Neural cell (in vitro differentiated cells): ENCODE data around the gene TFRC.

Source experiments
- EP300 ChIP-seq: fragments of 450-650 bp; conservative IDR thresholded peaks from 2 replicates; pipeline ENCODE4 v1.6.1; 2014; ENCODE audit warnings: antibody characterized with exemption, mild to moderate bottlenecking, moderate library complexity; ENCODE audit not compliant: poor library complexity, severe bottlenecking
- EZH2 ChIP-seq: fragments of 200-600, 300-800 bp; shearing (Covaris generic), sonication (generic); IDR thresholded peaks from 2 replicates; pipeline ENCODE4 v1.6.1; 2014; ENCODE audit warnings: antibody characterized with exemption, low read length, borderline replicate concordance, mild to moderate bottlenecking; ENCODE audit not compliant: insufficient read depth, poor library complexity, severe bottlenecking
- MXI1 ChIP-seq: fragments of 450-650 bp; conservative IDR thresholded peaks from 2 replicates; pipeline ENCODE4 v1.6.1; 2014; ENCODE audit warnings: antibody characterized with exemption, mild to moderate bottlenecking; ENCODE audit not compliant: poor library complexity, severe bottlenecking
- POLR2AphosphoS5 ChIP-seq: IDR thresholded peaks from 2 replicates; pipeline ENCODE4 v1.6.1; 2012
- RAD21 ChIP-seq: fragments of 450-650 bp; conservative IDR thresholded peaks from 2 replicates; pipeline ENCODE4 v1.6.1; 2014; ENCODE audit warnings: antibody characterized with exemption, mild to moderate bottlenecking, moderate library complexity
- SMC3 ChIP-seq: fragments of 450-650 bp; conservative IDR thresholded peaks from 2 replicates; pipeline ENCODE4 v1.6.1; 2014; ENCODE audit warnings: antibody characterized with exemption, mild to moderate bottlenecking, moderate library complexity; ENCODE audit not compliant: poor library complexity
- TF ChIP-seq, protein P1 (sequence below): fragments of 450-650 bp; IDR thresholded peaks from 2 replicates; pipeline ENCODE4 v1.5.1; 2014; ENCODE audit warnings: antibody characterized with exemption, mild to moderate bottlenecking, moderate library complexity; ENCODE audit not compliant: poor library complexity, severe bottlenecking
- TF ChIP-seq, protein P2 (sequence below): IDR thresholded peaks from 2 replicates; pipeline ENCODE4 v1.6.1; 2012; ENCODE audit warnings: borderline replicate concordance

DNA sequence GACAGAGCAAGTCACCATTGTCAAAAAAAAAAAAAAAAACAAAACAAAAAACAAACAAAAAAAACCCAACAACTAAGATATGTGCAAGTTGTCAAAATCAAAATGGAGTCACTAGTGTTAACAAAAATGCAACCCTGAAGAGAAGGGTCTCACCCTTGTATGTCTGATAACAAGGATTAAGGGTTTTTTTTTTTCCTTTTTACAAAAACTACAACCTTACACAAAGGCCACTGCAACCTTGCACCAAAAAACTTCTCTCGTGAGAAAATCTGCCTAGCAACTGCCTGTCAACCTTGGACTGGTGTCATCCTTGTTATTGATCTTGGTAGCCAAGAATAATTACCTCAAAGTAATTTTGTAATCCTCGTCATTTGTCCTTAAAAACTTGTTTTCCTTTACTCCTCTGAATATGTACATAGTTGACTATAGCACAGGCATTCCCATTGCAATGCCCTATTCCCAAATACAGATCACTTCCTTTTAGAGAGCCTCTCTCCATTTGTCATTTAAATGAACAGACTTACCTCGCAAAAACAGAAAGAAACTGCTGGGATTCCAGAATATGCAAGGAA is 24.0 kb downstream of the TFRC start:
- TF ChIP-seq, protein P1, sequence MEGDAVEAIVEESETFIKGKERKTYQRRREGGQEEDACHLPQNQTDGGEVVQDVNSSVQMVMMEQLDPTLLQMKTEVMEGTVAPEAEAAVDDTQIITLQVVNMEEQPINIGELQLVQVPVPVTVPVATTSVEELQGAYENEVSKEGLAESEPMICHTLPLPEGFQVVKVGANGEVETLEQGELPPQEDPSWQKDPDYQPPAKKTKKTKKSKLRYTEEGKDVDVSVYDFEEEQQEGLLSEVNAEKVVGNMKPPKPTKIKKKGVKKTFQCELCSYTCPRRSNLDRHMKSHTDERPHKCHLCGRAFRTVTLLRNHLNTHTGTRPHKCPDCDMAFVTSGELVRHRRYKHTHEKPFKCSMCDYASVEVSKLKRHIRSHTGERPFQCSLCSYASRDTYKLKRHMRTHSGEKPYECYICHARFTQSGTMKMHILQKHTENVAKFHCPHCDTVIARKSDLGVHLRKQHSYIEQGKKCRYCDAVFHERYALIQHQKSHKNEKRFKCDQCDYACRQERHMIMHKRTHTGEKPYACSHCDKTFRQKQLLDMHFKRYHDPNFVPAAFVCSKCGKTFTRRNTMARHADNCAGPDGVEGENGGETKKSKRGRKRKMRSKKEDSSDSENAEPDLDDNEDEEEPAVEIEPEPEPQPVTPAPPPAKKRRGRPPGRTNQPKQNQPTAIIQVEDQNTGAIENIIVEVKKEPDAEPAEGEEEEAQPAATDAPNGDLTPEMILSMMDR, result no peak
- TF ChIP-seq, protein P2, sequence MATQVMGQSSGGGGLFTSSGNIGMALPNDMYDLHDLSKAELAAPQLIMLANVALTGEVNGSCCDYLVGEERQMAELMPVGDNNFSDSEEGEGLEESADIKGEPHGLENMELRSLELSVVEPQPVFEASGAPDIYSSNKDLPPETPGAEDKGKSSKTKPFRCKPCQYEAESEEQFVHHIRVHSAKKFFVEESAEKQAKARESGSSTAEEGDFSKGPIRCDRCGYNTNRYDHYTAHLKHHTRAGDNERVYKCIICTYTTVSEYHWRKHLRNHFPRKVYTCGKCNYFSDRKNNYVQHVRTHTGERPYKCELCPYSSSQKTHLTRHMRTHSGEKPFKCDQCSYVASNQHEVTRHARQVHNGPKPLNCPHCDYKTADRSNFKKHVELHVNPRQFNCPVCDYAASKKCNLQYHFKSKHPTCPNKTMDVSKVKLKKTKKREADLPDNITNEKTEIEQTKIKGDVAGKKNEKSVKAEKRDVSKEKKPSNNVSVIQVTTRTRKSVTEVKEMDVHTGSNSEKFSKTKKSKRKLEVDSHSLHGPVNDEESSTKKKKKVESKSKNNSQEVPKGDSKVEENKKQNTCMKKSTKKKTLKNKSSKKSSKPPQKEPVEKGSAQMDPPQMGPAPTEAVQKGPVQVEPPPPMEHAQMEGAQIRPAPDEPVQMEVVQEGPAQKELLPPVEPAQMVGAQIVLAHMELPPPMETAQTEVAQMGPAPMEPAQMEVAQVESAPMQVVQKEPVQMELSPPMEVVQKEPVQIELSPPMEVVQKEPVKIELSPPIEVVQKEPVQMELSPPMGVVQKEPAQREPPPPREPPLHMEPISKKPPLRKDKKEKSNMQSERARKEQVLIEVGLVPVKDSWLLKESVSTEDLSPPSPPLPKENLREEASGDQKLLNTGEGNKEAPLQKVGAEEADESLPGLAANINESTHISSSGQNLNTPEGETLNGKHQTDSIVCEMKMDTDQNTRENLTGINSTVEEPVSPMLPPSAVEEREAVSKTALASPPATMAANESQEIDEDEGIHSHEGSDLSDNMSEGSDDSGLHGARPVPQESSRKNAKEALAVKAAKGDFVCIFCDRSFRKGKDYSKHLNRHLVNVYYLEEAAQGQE, result no peak
- TF ChIP-seq EP300 (no peak), EZH2 (no peak), RAD21 (no peak), POLR2AphosphoS5 (no peak), MXI1 (no peak), SMC3 (no peak)
